Heart left ventricle (tissue), 13 donors: ENCODE results near the gene ZDHHC23.

Experiments used
- CTCF ChIP-seq, 12 donors: fragments of 200-600 bp; sonication (generic) in 4 of 12; IDR thresholded peaks; one replicate each; pipeline versions ENCODE4 v1.5.0 to v1.8.0; 2018 to 2022; ENCODE audit warnings: antibody characterized with exemption in 12 of 12, mild to moderate bottlenecking in 5 of 12
- POLR2A ChIP-seq, 2 donors: fragments of 450-650 bp; IDR thresholded peaks; one replicate each; pipeline ENCODE4 v1.6.1; 2017; ENCODE audit warnings: antibody characterized with exemption in 2 of 2, mild to moderate bottlenecking in 2 of 2, moderate library complexity in 2 of 2
- donor health status: ischemic (EF 13 %, LVEDD 7.1; RV severe dilation, severe dysfunction).
- donor health status: DM: no; HTN: yes; CAD: no.
- donor health status: DM: no; HTN: no; CAD: no.
- donor health status: ischemic (EF 25% LVEDD 6.9; RV normal size, moderate dysfunction).
- donor health status: ischemic (EF 25% LVEDD 5.7; RV mildly dilated, moderate dysfunction).
- donor health status: ischemic (EF 35%, LVEDD 5.7; RV mildly dilated, moderate dysfunction).
- donor health status: nonischemic (EF 11% LVEDD 7.7; RV severe dilation, severe dysfunction).
- donor health status: DM: yes; HTN: yes; CAD: no.
- donor health status: PGD.
- donor health status: ischemic (EF 29% LVEDD 5.4; RV normal size, mild dysfunction).
- donor health status: nonischemic (EF 23%, LVEDD 6.1; RV moderate dilation, normal function).

DNA sequence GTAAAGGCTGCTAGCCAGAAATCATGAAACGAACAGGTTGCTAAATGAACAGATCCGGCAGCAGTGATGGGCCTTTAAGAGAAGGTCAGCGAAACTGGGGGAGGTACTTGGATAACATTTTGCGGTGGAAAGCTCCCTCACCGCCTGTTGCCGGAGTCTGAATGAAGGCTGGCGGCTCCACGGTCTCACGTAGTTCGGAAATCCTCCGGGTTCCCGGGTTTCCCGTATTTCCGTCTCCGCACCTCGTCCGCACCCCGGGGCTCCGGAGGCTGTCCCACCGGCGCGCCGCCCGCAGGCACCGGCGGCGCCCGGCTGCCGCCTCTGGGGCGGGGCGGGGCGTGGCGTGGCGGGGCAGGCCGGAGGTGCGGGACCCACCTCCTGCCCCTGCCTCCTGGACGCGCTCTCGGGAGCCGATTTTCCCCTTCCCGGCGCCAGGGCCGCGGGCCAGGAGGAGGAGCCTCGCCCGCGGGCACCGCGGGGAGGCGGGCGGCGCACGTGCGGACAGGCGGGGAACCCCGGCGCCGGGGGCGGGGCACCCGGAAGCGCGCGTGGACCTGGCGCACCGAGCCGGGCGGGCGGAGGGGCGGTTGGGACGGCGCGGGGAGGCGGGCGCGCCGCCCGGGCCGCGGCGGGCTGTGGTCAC lies at the start of gene ZDHHC23:
- TF ChIP-seq CTCF (IDR thresholded peaks at IDR 0.05) (no peak), POLR2A (IDR thresholded peaks at IDR 0.05) (no peak)
